DND-41 (cell line): Measurements from ENCODE around the gene HOXA9.

Experiments
- ATAC-seq: fragments of 200-7000 bp; cut with Tn5 transposase; 3 replicates; pipeline ENCODE4 v1.9.1; 2021; ENCODE audit warnings: low read depth; ENCODE audit not compliant: insufficient read depth
- DNase-seq: peaks from one replicate; pipeline ENCODE4 v3.0.0-alpha.2; 2020
- H2AFZ ChIP-seq: 2 replicates; pipeline ENCODE4 v1.6.0; 2012; ENCODE audit warnings: low read depth, low read length
- H3K27ac ChIP-seq: 2 replicates; pipeline ENCODE4 v1.5.1; 2012; ENCODE audit warnings: low read length, inconsistent platforms
- H3K27me3 ChIP-seq: fragments of 200-600 bp; sonication (generic); 2 replicates; pipeline ENCODE4 v1.6.0; 2012; ENCODE audit warnings: low read length, mild to moderate bottlenecking, inconsistent platforms; ENCODE audit not compliant: insufficient read depth, poor library complexity
- H3K36me3 ChIP-seq: 2 replicates; pipeline ENCODE4 v1.5.1; 2012; ENCODE audit warnings: low read length, inconsistent platforms; ENCODE audit not compliant: insufficient read depth
- H3K4me1 ChIP-seq: 2 replicates; pipeline ENCODE4 v1.5.1; 2012; ENCODE audit warnings: mild to moderate bottlenecking, low read length; ENCODE audit not compliant: insufficient read depth
- H3K4me2 ChIP-seq: 2 replicates; pipeline ENCODE4 v1.6.0; 2012; ENCODE audit warnings: mild to moderate bottlenecking, moderate library complexity, low read length, inconsistent platforms; ENCODE audit not compliant: insufficient read depth
- H3K4me3 ChIP-seq, 2 experiments: fragments of 200-600 bp in 1 of 2; shearing (Covaris generic) in 1 of 2; 2 replicates each; pipeline ENCODE4 v1.5.1; 2012 to 2016; ENCODE audit warnings: inconsistent platforms in 2 of 2, low read length in 2 of 2, mild to moderate bottlenecking in 2 of 2, low read depth in 1 of 2, moderate library complexity in 1 of 2
- H3K79me2 ChIP-seq: 2 replicates; pipeline ENCODE4 v1.6.0; 2012; ENCODE audit warnings: low read length, inconsistent platforms; ENCODE audit not compliant: insufficient read depth
- H3K9ac ChIP-seq: 2 replicates; pipeline ENCODE4 v1.6.0; 2012; ENCODE audit warnings: low read depth, mild to moderate bottlenecking, inconsistent platforms, low read length, moderate library complexity
- H3K9me3 ChIP-seq: 2 replicates; pipeline ENCODE4 v1.5.1; 2012; ENCODE audit warnings: low read length, moderate library complexity, mild to moderate bottlenecking, inconsistent platforms; ENCODE audit not compliant: insufficient read depth, severe bottlenecking
- H4K20me1 ChIP-seq: 2 replicates; pipeline ENCODE4 v1.6.0; 2012; ENCODE audit warnings: low read length; ENCODE audit not compliant: insufficient read depth
- CTCF ChIP-seq: IDR thresholded peaks from 2 replicates; pipeline ENCODE4 v1.5.1; 2012; ENCODE audit warnings: borderline replicate concordance, low read length, moderate library complexity, mild to moderate bottlenecking; ENCODE audit not compliant: poor library complexity, severe bottlenecking; ENCODE audit errors: extremely low read depth
- EZH2 ChIP-seq: IDR thresholded peaks from 3 replicates; pipeline ENCODE4 v1.6.1; 2012; ENCODE audit warnings: borderline replicate concordance, low read depth, mild to moderate bottlenecking, moderate library complexity, low read length, inconsistent platforms; ENCODE audit not compliant: severe bottlenecking

HOXA9 gene

DNA sequence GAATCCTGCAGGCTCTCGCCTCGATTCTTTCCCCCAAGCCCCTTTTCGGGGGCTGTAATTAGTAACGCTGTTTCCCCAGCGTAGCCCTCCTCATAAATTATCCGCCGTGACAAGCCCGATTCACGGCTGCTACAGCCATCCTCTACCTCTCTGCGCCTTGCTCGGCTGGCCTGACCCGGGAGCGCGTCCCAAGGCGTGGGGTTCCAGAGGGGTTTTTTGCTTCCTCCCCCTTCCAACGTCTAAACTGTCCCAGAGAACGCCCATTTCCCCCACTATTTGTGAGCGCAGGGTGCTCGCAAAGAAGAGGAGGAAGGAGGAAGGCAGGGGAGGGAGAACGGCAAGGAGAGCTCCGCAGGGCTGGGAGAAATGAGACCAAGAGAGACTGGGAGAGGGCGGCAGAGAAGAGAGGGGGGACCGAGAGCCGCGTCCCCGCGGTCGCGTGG is 22.7 kb downstream of the HOXA9 start:
- no peaks in the 10 kb centered on the region for H3K4me1 ChIP-seq
- H2AFZ ChIP-seq = no peak overlapping the region
- TF ChIP-seq EZH2 (no peak), CTCF (no peak)
- peaks cover 13% of the 10 kb centered on the region for H3K36me3 ChIP-seq
- H3K9me3 ChIP-seq = no peaks in the 10 kb centered on the region
- no peak overlapping the region for H3K4me2 ChIP-seq
- ATAC-seq (no peak), DNase-seq (no peak)
- H3K4me3 ChIP-seq = no peak overlapping the region
- no peaks in the 10 kb centered on the region for H3K79me2 ChIP-seq
- no peaks in the 10 kb centered on the region for H3K27me3 ChIP-seq
- no peak overlapping the region for H3K27ac ChIP-seq
- no peak overlapping the region for H3K9ac ChIP-seq
- H4K20me1 ChIP-seq = no peaks in the 10 kb centered on the region

- no peaks in the 10 kb centered on the region for H4K20me1 ChIP-seq
- H3K27me3 ChIP-seq = peaks cover 1% of the 10 kb centered on the region
- H3K79me2 ChIP-seq = no peaks in the 10 kb centered on the region
- ATAC-seq (no peak), DNase-seq (no peak)
- H3K4me3 ChIP-seq = no peak overlapping the region
- H3K9me3 ChIP-seq = no peaks in the 10 kb centered on the region
- peaks cover 13% of the 10 kb centered on the region for H3K36me3 ChIP-seq
- H3K4me2 ChIP-seq = no peak overlapping the region
- no peak for TF ChIP-seq EZH2
- TF ChIP-seq CTCF = no peak
- no peak overlapping the region for H3K9ac ChIP-seq
- no peak overlapping the region for H3K27ac ChIP-seq
- no peaks in the 10 kb centered on the region for H3K4me1 ChIP-seq
- no peak overlapping the region for H2AFZ ChIP-seq
Measured at GRCh38 chr7:27141923-27142579, 23.3 kb downstream of the HOXA9 start.

DNA sequence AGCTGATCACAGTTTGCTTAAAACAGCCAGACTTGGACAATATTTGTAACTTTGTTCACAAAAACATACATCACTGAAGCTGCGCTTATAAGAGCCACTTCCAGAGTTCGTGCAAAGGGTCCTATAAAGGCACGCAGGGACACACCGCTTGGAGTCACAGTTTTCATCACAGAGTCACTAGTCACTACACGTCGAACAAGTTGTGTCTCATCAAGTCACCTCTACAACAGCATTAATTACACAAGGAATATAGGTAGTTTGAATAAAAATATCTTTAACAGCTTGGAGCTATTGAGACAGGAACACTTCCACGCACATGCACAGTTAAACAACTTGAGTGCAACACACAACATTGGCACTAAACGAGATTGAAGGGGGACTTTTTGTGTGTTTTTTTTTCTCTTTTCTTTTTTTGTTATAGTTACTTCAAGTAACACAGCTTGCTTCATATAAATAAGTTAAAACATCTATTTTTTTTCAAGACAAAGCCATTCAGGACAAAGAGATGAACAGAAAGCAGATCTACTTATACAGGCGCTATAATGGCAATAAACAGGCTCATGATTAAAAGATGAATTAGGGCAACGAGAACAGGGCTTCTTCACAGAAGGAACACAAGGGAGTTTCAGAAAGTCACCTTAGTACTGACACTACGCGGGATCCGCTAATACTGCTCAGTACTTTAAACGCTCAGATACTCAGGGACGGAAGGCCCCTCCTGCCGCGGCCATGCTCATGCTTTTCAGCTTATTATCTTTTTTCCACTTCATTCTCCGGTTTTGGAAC is 24.0 kb downstream of the HOXA9 start:
- H4K20me1 ChIP-seq = no peaks in the 10 kb centered on the region
- H3K27ac ChIP-seq = no peak overlapping the region
- DNase-seq (no peak), ATAC-seq (no peak)
- peaks cover 8% of the 10 kb centered on the region for H3K36me3 ChIP-seq
- no peaks in the 10 kb centered on the region for H3K4me1 ChIP-seq
- H3K4me3 ChIP-seq = no peak overlapping the region
- no peaks in the 10 kb centered on the region for H3K79me2 ChIP-seq
- H3K9me3 ChIP-seq = no peaks in the 10 kb centered on the region
- no peak for TF ChIP-seq CTCF
- no peak for TF ChIP-seq EZH2
- H3K9ac ChIP-seq = no peak overlapping the region
- H2AFZ ChIP-seq = no peak overlapping the region
- H3K27me3 ChIP-seq = peaks cover 5% of the 10 kb centered on the region
- no peak overlapping the region for H3K4me2 ChIP-seq
